Spleen (tissue), 7 donors: Measurements from ENCODE around the gene NRL.

Source experiments
- POLR2A ChIP-seq, 3 donors: fragments of 450-650 bp; IDR thresholded peaks; one replicate each; pipeline ENCODE4 v1.5.1; 2017; ENCODE audit warnings: antibody characterized with exemption in 3 of 3, mild to moderate bottlenecking in 1 of 3
- POLR2AphosphoS5 ChIP-seq, 3 donors: sonication (generic); formaldehyde crosslinking; IDR thresholded peaks; one replicate each; pipeline ENCODE4 v1.5.1; 2017; ENCODE audit warnings: antibody characterized with exemption in 3 of 3
- TF ChIP-seq, protein P1 (sequence below), 11 experiments: fragments of 200-600 bp in 7 of 11; fragments of 450-650 bp in 4 of 11; sonication (generic) in 4 of 11; IDR thresholded peaks in 8 of 11; conservative IDR thresholded peaks in 3 of 11; 1 replicate in 7 of 11; 2 replicates in 4 of 11; pipeline versions ENCODE4 v1.4.0 to v1.8.0; 2016 to 2021; ENCODE audit warnings: antibody characterized with exemption in 11 of 11, inconsistent platforms in 4 of 11, mild to moderate bottlenecking in 1 of 11
- donor health status: DM: no; HTN: no; CAD: no; lungs with moderate emphysema.
- donor health status: DM: no; HTN: no; CAD: no.
- donor health status: DM: no; HTN: no; CAD: no.

DNA sequence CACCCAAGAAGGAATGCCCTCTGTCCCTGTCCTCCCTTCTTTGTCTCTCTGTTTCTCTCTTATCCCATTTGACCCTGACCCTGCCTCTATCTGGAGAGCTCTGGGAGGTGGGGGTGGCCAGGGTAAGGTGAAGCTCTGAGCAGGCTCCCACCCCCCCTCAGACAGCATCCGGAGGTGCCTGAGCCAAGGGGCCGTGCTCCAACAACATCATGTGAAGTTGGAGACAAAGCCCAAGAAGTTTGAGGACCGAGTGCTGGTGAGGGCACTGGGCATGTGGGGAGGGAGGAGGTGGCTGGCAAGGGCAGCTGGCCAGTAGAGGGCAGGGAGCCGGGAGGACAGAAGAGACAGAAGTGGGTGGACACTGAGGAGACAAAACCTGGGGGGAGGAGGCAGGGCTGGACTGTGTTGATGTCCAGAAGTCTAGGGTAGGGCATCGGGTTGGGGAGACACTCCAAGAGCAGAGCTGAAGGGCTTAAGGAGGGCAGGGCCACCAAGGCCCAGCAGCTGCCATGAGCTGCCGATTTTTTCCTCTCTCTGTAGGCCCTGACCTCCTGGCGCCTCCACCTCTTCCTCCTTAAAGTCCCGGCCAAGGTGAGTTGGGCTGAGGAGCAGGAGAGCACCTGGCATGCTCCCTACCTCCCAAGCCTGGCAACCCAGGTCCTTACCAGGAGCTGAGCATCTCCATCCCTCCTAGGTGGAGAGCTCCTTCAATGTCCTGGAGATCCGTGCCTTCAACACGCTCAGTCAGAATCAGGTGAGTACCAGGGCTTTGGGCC lies 61.0 kb downstream of the NRL start:
- TF ChIP-seq, protein P1, sequence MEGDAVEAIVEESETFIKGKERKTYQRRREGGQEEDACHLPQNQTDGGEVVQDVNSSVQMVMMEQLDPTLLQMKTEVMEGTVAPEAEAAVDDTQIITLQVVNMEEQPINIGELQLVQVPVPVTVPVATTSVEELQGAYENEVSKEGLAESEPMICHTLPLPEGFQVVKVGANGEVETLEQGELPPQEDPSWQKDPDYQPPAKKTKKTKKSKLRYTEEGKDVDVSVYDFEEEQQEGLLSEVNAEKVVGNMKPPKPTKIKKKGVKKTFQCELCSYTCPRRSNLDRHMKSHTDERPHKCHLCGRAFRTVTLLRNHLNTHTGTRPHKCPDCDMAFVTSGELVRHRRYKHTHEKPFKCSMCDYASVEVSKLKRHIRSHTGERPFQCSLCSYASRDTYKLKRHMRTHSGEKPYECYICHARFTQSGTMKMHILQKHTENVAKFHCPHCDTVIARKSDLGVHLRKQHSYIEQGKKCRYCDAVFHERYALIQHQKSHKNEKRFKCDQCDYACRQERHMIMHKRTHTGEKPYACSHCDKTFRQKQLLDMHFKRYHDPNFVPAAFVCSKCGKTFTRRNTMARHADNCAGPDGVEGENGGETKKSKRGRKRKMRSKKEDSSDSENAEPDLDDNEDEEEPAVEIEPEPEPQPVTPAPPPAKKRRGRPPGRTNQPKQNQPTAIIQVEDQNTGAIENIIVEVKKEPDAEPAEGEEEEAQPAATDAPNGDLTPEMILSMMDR (IDR thresholded peaks at IDR 0.05 in 8 of 11, conservative IDR thresholded peaks at IDR 0.05 in 3 of 11), result no peak
- TF ChIP-seq POLR2AphosphoS5 (IDR thresholded peaks at IDR 0.05) (no peak), POLR2A (IDR thresholded peaks at IDR 0.05) (no peak)
